ENCODE measurements around the gene RAB11FIP2.

DNA sequence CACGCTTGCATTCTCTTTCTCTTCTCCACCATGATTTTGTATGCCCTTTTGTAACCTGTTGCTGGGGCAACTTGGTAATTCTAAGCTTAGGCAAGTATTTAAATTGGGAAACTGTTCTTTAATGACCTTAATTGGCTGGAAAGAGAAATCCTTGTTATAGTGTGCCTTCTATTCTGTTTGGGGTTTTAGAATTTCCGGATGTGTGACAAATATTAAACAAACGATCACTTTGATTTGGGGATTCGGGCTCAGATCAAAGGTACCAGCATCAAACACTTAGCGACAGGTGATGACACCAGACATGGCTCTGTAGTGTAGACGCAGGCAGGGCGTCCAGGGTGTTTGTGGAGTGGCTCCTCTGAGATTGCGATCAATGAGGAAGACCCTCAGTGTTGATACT, 55.0 kb downstream of the RAB11FIP2 start:
- no peak for TF ChIP-seq FOXM1 (IDR thresholded peaks at IDR 0.05; ENCODE audit: borderline replicate concordance)
- no peak for TF ChIP-seq TARDBP (IDR thresholded peaks at IDR 0.05)
- TF ChIP-seq NFRKB (IDR thresholded peaks at IDR 0.05), result no peak
- TF ChIP-seq SP1 (IDR thresholded peaks at IDR 0.05), result no peak
- no peak for TF ChIP-seq PKNOX1 (IDR thresholded peaks at IDR 0.05)
- TF ChIP-seq FOXA1 (IDR thresholded peaks at IDR 0.05), result no peak
- no peak for TF ChIP-seq BHLHE40 (IDR thresholded peaks at IDR 0.05; ENCODE audit: borderline replicate concordance)
- TF ChIP-seq ZNF384 (IDR thresholded peaks at IDR 0.05), result no peak
- no peak for TF ChIP-seq SUZ12 (IDR thresholded peaks at IDR 0.05)
- TF ChIP-seq ELF4 (IDR thresholded peaks at IDR 0.05), result no peak
- no peak for TF ChIP-seq L3MBTL2 (conservative IDR thresholded peaks at IDR 0.05)

Data from HEK293T (cell line).